ENCODE measurements around the gene MASTL.

- no peak for TF ChIP-seq POLR2A (IDR thresholded peaks at IDR 0.05)
- TF ChIP-seq, protein P1, sequence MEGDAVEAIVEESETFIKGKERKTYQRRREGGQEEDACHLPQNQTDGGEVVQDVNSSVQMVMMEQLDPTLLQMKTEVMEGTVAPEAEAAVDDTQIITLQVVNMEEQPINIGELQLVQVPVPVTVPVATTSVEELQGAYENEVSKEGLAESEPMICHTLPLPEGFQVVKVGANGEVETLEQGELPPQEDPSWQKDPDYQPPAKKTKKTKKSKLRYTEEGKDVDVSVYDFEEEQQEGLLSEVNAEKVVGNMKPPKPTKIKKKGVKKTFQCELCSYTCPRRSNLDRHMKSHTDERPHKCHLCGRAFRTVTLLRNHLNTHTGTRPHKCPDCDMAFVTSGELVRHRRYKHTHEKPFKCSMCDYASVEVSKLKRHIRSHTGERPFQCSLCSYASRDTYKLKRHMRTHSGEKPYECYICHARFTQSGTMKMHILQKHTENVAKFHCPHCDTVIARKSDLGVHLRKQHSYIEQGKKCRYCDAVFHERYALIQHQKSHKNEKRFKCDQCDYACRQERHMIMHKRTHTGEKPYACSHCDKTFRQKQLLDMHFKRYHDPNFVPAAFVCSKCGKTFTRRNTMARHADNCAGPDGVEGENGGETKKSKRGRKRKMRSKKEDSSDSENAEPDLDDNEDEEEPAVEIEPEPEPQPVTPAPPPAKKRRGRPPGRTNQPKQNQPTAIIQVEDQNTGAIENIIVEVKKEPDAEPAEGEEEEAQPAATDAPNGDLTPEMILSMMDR (IDR thresholded peaks at IDR 0.05): no peak
Measured at GRCh38 chr10:27225642-27226257, 70.6 kb downstream of the MASTL start.
